ENCODE measurements around the gene EXOC4.

Gene EXOC4

GRCh38 chr7:133830081-133830480 lies 577.2 kb downstream of the EXOC4 start:
- 94% methylated on average over 6 of the region's 6 CpGs for WGBS
- 0 out of 2 replicates have a peak, but pooled peaks cover 4% of the 10 kb centered on the region for H3K4me1 ChIP-seq (ENCODE audit: insufficient read depth, low read length)

GRCh38 chr7:133836666-133837065 lies 583.8 kb downstream of the EXOC4 start:
- Histone ChIP-seq H3K4me1 (ENCODE audit: insufficient read depth, low read length) (peaks cover 6% of the 10 kb centered on the region; the same call in 1 of the 2 replicates), H3K27me3 (ENCODE audit: insufficient read depth, low read length) (no peaks in the 10 kb centered on the region), H3K27ac (ENCODE audit: low read depth, low read length) (no peak overlapping the region), H3K9me3 (ENCODE audit: insufficient read depth, low read depth, low read length) (no peaks in the 10 kb centered on the region), H3K9ac (ENCODE audit: low read depth, low read length) (no peak overlapping the region), H3K4me3 (ENCODE audit: low read length) (no peak overlapping the region), H3K36me3 (ENCODE audit: insufficient read depth, low read length) (no peaks in the 10 kb centered on the region)
- 93% methylated on average over 2 of the region's 3 CpGs for WGBS

More at GRCh38 chr7:133830081-133830480, 577.2 kb downstream of the EXOC4 start:
- Histone ChIP-seq H3K36me3 (ENCODE audit: insufficient read depth, low read length) (0 out of 2 replicates have a peak, but pooled peaks cover 3% of the 10 kb centered on the region), H3K9me3 (ENCODE audit: insufficient read depth, low read depth, low read length) (peaks cover 2% of the 10 kb centered on the region; the same call in 1 of the 2 replicates), H3K9ac (ENCODE audit: low read depth, low read length) (no peak overlapping the region), H3K27ac (ENCODE audit: low read depth, low read length) (no peak overlapping the region), H3K4me3 (ENCODE audit: low read length) (no peak overlapping the region), H3K27me3 (ENCODE audit: insufficient read depth, low read length) (no peaks in the 10 kb centered on the region)

- Histone ChIP-seq H3K36me3 (ENCODE audit: insufficient read depth, low read length) (no peaks in the 10 kb centered on the region), H3K27me3 (ENCODE audit: insufficient read depth, low read length) (no peaks in the 10 kb centered on the region), H3K4me3 (ENCODE audit: low read length) (no peak overlapping the region), H3K4me1 (ENCODE audit: insufficient read depth, low read length) (peaks cover 6% of the 10 kb centered on the region; the same call in 1 of the 2 replicates), H3K9ac (ENCODE audit: low read depth, low read length) (no peak overlapping the region), H3K9me3 (ENCODE audit: insufficient read depth, low read depth, low read length) (no peaks in the 10 kb centered on the region), H3K27ac (ENCODE audit: low read depth, low read length) (no peak overlapping the region)
Measured at GRCh38 chr7:133837224-133837623, 584.3 kb downstream of the EXOC4 start.

GRCh38 chr7:133839121-133839520 lies 586.2 kb downstream of the EXOC4 start:
- Histone ChIP-seq H3K27ac (ENCODE audit: low read depth, low read length) (no peak overlapping the region), H3K9me3 (ENCODE audit: insufficient read depth, low read depth, low read length) (no peaks in the 10 kb centered on the region), H3K9ac (ENCODE audit: low read depth, low read length) (no peak overlapping the region), H3K36me3 (ENCODE audit: insufficient read depth, low read length) (no peaks in the 10 kb centered on the region), H3K4me1 (ENCODE audit: insufficient read depth, low read length) (peaks cover 6% of the 10 kb centered on the region; the same call in 1 of the 2 replicates), H3K27me3 (ENCODE audit: insufficient read depth, low read length) (no peaks in the 10 kb centered on the region), H3K4me3 (ENCODE audit: low read length) (no peak overlapping the region)
- WGBS: 92% methylated on average over 3 of the region's 3 CpGs

GRCh38 chr7:133843341-133843740 lies 590.5 kb downstream of the EXOC4 start:
- H3K27ac ChIP-seq (ENCODE audit: low read depth, low read length): no peak overlapping the region
- no peaks in the 10 kb centered on the region for H3K9me3 ChIP-seq (ENCODE audit: insufficient read depth, low read depth, low read length)
- no peaks in the 10 kb centered on the region for H3K27me3 ChIP-seq (ENCODE audit: insufficient read depth, low read length)
- H3K36me3 ChIP-seq (ENCODE audit: insufficient read depth, low read length): no peaks in the 10 kb centered on the region
- no peaks in the 10 kb centered on the region; the same call in none of the 2 replicates for H3K4me1 ChIP-seq (ENCODE audit: insufficient read depth, low read length)
- H3K9ac ChIP-seq (ENCODE audit: low read depth, low read length): no peak overlapping the region
- H3K4me3 ChIP-seq (ENCODE audit: low read length): no peak overlapping the region
- WGBS: 100% methylated on average over 2 of the region's 2 CpGs

- Histone ChIP-seq H3K27ac (ENCODE audit: low read depth, low read length) (no peak overlapping the region), H3K36me3 (ENCODE audit: insufficient read depth, low read length) (no peaks in the 10 kb centered on the region), H3K9me3 (ENCODE audit: insufficient read depth, low read depth, low read length) (no peaks in the 10 kb centered on the region), H3K9ac (ENCODE audit: low read depth, low read length) (no peak overlapping the region), H3K27me3 (ENCODE audit: insufficient read depth, low read length) (no peaks in the 10 kb centered on the region), H3K4me3 (ENCODE audit: low read length) (no peak overlapping the region), H3K4me1 (ENCODE audit: insufficient read depth, low read length) (no peaks in the 10 kb centered on the region; the same call in 1 of the 2 replicates)
Measured at GRCh38 chr7:133845005-133845404, 592.1 kb downstream of the EXOC4 start.

GRCh38 chr7:133846203-133846945 lies 593.5 kb downstream of the EXOC4 start:
- Histone ChIP-seq H3K27me3 (ENCODE audit: insufficient read depth, low read length) (no peaks in the 10 kb centered on the region), H3K9ac (ENCODE audit: low read depth, low read length) (no peak overlapping the region), H3K36me3 (ENCODE audit: insufficient read depth, low read length) (no peaks in the 10 kb centered on the region), H3K9me3 (ENCODE audit: insufficient read depth, low read depth, low read length) (no peaks in the 10 kb centered on the region), H3K27ac (ENCODE audit: low read depth, low read length) (no peak overlapping the region), H3K4me3 (ENCODE audit: low read length) (no peak overlapping the region), H3K4me1 (ENCODE audit: insufficient read depth, low read length) (no peaks in the 10 kb centered on the region; the same call in 1 of the 2 replicates)
- WGBS: 98% methylated on average over 6 of the region's 8 CpGs

- Histone ChIP-seq H3K9ac (ENCODE audit: low read depth, low read length) (no peak overlapping the region), H3K27me3 (ENCODE audit: insufficient read depth, low read length) (no peaks in the 10 kb centered on the region), H3K4me1 (ENCODE audit: insufficient read depth, low read length) (no peaks in the 10 kb centered on the region; the same call in 1 of the 2 replicates), H3K27ac (ENCODE audit: low read depth, low read length) (no peak overlapping the region), H3K9me3 (ENCODE audit: insufficient read depth, low read depth, low read length) (no peaks in the 10 kb centered on the region), H3K36me3 (ENCODE audit: insufficient read depth, low read length) (no peaks in the 10 kb centered on the region), H3K4me3 (ENCODE audit: low read length) (no peak overlapping the region)
- WGBS: 98% methylated on average over 3 of the region's 5 CpGs
Measured at GRCh38 chr7:133850497-133851280, 597.8 kb downstream of the EXOC4 start.

GRCh38 chr7:133851411-133851810 lies 598.5 kb downstream of the EXOC4 start:
- H3K27ac ChIP-seq (ENCODE audit: low read depth, low read length): no peak overlapping the region
- no peak overlapping the region for H3K9ac ChIP-seq (ENCODE audit: low read depth, low read length)
- no peak overlapping the region for H3K4me3 ChIP-seq (ENCODE audit: low read length)
- no peaks in the 10 kb centered on the region; the same call in 1 of the 2 replicates for H3K4me1 ChIP-seq (ENCODE audit: insufficient read depth, low read length)
- WGBS: 93% methylated on average over 2 of the region's 2 CpGs
- no peaks in the 10 kb centered on the region for H3K27me3 ChIP-seq (ENCODE audit: insufficient read depth, low read length)
- no peaks in the 10 kb centered on the region for H3K9me3 ChIP-seq (ENCODE audit: insufficient read depth, low read depth, low read length)
- no peaks in the 10 kb centered on the region for H3K36me3 ChIP-seq (ENCODE audit: insufficient read depth, low read length)

GRCh38 chr7:133853706-133854276 lies 600.9 kb downstream of the EXOC4 start:
- no peaks in the 10 kb centered on the region for H3K27me3 ChIP-seq (ENCODE audit: insufficient read depth, low read length)
- 73% methylated on average over 6 of the region's 6 CpGs for WGBS
- H3K36me3 ChIP-seq (ENCODE audit: insufficient read depth, low read length): no peaks in the 10 kb centered on the region
- no peak overlapping the region for H3K9ac ChIP-seq (ENCODE audit: low read depth, low read length)
- H3K9me3 ChIP-seq (ENCODE audit: insufficient read depth, low read depth, low read length): no peaks in the 10 kb centered on the region
- H3K27ac ChIP-seq (ENCODE audit: low read depth, low read length): no peak overlapping the region
- H3K4me1 ChIP-seq (ENCODE audit: insufficient read depth, low read length): 0 out of 2 replicates have a peak, but pooled peaks cover under 1% of the 10 kb centered on the region
- no peak overlapping the region for H3K4me3 ChIP-seq (ENCODE audit: low read length)

- no peaks in the 10 kb centered on the region for H3K36me3 ChIP-seq (ENCODE audit: insufficient read depth, low read length)
- no peak overlapping the region for H3K4me3 ChIP-seq (ENCODE audit: low read length)
- no peak overlapping the region for H3K27ac ChIP-seq (ENCODE audit: low read depth, low read length)
- no peaks in the 10 kb centered on the region for H3K9me3 ChIP-seq (ENCODE audit: insufficient read depth, low read depth, low read length)
- no peaks in the 10 kb centered on the region for H3K27me3 ChIP-seq (ENCODE audit: insufficient read depth, low read length)
- H3K9ac ChIP-seq (ENCODE audit: low read depth, low read length): no peak overlapping the region
- peaks cover 8% of the 10 kb centered on the region; the same call in 1 of the 2 replicates for H3K4me1 ChIP-seq (ENCODE audit: insufficient read depth, low read length)
Measured at GRCh38 chr7:133854739-133855138, 601.9 kb downstream of the EXOC4 start.
